Right ventricle myocardium superior (tissue), 1 donor: ENCODE data around the gene ATP6V1E1. TPM values are rescaled to one million over a fixed set of nuclear protein-coding genes. Genes with fewer than 3 reads are reported as not detected.
A peak's percentile ranks its signal among the peaks of the same experiment; 100 is the strongest.
"Not testable (repeated sequence)": the region's sequence is repeated elsewhere in the genome, so short reads cannot be mapped to it uniquely, and the experiment has no call there.

Experiments
- ATAC-seq: fragments of 200-7000 bp; cut with Tn5 transposase; one replicate; pipeline ENCODE4 v1.9.1; 2020; ENCODE audit warnings: mild to moderate bottlenecking; ENCODE audit not compliant: poor library complexity
- DNase-seq: peaks from one replicate; pipeline ENCODE4 v3.0.0-alpha.2; 2020
- intact Hi-C: fragments of 100-400 bp; cut with DNase I; formaldehyde crosslinking; loops from one replicate; pipeline ENCODE4 v1.11.2; 2022
- long read RNA-seq: library from polyadenylated mRNA; unstranded; transcript quantifications from one replicate; pipeline ENCODE4 v2.0.0, GENCODE V29; 2021
- total RNA-seq: library from RNA; stranded (reverse); fragmentation: NEBNext Ultra II Directional; extraction: Animal tissue kit (Norgen Biotek cat#: 25700); gene quantifications from one replicate; pipeline ENCODE4 v1.2.1, GENCODE V29; 2021
- donor health status: DM: no; HTN: yes; CAD: no; lungs with severe emphysema.

ATP6V1E1 gene
- 199 TPM for total RNA-seq
- long read RNA-seq, transcript ATP6V1E1-201 (9 exons, 1,402 nt): major isoform, 74 of 126 reads
- long read RNA-seq, partial matches to known transcripts: 49 of 126 reads
- long read RNA-seq, other reads (novel, unspliced or antisense): 2 of 126 reads

DNA sequence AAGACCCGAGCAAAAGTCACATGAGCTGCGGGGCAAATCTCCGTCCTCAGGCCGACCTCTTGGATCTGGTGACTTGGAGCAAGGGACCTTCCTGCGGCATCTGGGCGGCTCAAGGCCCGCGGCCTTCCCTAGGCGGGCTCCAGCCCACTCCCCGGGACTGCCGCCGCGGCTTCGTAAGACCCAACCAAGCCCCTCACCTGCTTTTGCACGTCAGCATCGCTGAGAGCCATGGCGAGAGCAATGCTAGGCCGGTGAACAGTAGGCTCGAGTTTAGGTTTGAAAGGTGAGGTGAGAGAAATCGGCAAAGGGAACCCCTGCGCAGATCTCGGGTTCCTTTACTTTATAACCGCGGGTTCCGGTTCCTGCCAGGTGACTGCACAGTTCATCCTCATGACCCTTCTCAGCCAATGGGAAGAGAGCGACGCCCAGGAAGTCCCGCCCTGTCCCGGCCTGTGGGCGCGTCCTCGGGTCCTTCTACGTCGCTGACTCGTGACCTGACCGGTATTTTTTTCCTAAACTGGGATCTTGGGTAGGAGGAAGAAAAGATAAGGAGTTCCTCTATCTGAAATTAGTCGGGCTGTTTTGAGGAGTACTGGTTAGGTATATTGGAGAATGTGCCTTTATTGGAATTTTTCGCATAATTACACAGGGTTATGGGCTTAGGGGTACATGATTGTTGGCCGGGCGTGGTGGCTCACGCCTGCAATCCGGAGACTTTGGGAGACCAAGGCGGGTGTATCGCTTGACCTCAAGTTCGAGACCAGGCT lies at the start of gene ATP6V1E1:
TSS of gene ATP6V1E1 (minus strand) at position 344 of the 767 bp plus-strand sequence. CDS start at position 230, 114 bp downstream.
- intact Hi-C loops: no loop called here
- DNase-seq (peak; percentile 98), ATAC-seq (peak; percentile 100)

DNA sequence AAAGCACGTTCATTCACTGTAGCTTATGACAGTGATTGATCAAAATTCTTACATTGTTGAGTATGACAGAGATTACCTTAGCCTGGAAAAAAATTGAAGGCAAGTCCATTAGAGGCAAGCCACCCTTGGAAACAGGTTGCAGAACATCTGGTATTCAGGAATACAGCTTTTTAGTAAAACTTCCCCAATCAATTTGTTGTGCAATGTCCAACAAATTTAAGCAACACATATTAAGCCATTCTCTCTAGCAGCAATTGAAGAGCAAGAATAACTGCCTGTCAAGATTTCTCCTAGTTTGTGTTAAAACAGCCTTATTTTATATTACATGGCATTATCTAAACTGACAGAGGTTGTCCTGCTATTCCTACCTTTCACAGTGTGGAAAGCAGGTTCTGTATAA lies 47.0 kb upstream of the ATP6V1E1 start:
- intact Hi-C loops: no loop called here
- ATAC-seq: no peak
- DNase-seq: no peak

DNA sequence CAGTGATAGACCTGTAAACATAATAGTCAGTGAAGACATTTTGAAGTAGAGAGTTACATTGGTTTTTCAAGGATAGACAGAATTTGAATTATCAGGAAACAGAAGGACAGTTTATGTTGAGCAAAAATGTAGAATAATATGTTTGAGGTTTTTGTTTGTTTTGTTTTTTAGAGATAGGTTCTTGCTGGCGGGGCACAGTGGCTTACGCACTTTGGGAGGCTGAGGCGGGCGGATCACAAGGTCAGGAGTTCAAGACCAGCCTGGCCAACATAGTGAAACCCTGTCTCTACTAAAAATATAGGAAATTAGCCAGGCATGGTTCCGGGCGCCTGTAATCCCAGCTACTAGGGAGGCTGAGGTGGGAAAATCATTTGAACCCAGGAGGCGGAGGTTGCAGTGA lies 45.6 kb upstream of the ATP6V1E1 start:
- ATAC-seq (no peak), DNase-seq (no peak)
- intact Hi-C loops: no loop called here

DNA sequence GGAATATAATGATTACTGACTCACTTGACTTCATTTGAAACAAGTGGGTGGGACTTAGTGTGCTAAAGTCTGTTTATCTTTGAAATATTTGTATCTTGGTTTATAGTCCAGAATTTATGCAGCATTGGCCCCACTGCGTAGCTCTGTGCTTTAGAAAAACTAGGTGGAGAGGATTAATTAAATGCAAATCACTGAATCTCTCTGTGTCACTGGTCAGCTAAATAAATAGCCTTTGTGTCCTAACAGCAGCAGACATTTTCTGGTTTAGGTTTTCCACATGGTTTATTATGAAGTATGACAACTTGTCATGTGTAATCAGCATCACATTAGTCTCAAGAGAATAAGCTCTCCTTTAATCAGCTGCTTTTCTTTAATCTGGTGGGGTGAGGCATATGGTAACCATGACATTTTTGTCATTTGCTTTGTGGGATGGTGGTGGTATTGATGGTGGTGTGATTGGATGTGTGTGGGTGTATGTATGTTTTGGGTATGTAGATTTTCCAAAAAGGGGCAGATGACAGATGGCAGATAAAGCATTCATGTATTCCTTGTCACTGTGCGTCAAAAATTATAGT lies 44.0 kb upstream of the ATP6V1E1 start:
- no peak for ATAC-seq
- DNase-seq: no peak
- intact Hi-C loops: no loop called here

DNA sequence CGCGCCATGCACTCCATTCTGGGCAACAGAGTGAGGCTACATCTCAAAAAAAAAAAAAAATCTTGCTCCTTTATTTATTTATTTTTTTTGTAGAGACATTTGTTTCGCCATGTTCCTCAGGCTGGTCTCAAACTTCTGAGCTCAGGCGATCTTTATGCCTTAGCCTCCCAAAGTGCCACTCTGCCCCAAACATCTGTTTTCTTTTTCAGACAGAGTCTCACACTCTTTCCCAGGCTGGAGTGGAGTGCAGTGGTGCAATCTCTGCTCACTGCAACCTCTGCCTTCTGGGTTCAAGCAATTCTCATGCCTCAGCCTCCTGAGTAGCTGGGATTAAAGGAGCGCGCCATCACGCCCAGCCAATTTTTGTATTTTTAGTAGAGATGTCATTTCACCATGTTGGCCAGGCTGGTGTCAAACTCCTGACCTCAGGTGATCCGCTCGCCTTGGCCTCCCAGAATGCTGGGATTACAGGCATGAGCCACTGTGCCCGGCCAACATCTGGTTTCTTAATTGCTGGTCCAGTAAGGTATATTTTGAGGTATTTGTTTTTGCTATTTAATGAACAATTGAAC lies 43.1 kb upstream of the ATP6V1E1 start:
- intact Hi-C loops, ATAC-seq, DNase-seq: not testable (repeated sequence)

DNA sequence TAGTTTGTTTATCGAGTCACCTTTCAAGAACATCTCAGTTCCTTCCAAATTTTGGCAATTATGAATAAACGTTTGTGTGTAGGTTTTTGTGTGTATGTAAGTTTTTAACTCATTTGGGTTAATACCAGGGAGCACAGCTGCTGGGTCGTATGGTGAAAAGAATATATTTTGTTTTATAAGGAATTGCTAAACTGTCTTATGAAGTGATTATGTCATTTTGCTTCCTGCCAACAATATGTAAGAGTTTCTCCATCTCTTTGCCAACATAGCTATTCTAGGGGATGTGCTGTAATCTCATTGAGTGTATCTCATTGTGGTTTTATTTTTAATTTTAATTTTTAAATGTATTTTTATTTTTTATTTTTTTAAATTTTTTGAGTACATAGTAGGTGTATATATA lies 37.3 kb upstream of the ATP6V1E1 start:
- no peak for DNase-seq
- no peak for ATAC-seq
- intact Hi-C loops: no loop called here

DNA sequence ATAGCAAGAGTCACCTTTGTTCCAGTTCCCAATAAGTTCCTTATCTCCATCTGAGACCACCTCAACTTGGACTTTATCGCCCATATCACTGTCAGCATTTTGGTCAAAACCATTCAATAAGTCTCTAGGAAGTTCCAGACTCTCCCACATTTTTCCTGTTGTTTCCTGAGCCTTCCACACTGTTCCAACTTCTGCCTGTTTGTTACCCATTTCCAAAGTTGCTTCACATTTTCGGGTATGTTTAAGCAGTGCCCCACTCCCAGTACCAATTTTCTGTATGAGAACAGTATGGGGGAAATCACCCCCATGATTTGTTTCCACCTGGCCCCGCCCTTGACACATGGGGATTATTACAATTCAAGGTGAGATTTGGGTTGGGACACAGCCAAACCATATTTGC lies 36.7 kb upstream of the ATP6V1E1 start:
- no peak for DNase-seq
- intact Hi-C loops: no loop called here
- ATAC-seq: no peak

DNA sequence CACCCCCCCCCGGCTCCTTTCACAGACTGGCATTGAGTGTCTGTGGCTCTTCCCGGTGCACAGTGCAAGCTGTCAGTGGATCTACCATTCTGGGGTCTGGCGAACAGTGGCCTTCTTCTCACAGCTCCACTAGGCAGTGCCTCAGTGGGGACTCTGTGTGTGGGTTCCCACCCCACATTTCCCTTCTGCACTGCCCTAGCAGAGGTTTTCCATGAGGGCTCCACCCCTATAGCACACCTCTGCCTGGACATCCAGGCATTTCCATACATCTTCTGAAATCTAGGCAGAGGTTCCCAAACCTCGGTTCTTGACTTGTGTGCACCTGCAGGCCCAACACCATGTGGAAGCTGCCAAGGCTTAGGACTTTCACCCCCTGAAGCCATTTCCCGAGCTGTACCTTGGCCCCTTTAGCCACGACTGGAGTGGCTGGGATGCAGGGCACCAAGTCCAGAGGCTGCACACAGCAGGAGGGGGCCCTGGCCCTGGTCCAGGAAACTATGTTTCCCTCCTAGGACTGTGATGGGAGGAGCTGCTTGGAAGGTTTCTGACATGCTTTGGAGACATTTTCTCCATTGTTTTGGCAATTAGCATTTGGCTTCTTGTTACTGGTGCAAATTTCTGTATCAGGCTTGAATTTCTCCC lies 36.0 kb upstream of the ATP6V1E1 start:
- ATAC-seq: no peak
- intact Hi-C loops: no loop called here
- no peak for DNase-seq

DNA sequence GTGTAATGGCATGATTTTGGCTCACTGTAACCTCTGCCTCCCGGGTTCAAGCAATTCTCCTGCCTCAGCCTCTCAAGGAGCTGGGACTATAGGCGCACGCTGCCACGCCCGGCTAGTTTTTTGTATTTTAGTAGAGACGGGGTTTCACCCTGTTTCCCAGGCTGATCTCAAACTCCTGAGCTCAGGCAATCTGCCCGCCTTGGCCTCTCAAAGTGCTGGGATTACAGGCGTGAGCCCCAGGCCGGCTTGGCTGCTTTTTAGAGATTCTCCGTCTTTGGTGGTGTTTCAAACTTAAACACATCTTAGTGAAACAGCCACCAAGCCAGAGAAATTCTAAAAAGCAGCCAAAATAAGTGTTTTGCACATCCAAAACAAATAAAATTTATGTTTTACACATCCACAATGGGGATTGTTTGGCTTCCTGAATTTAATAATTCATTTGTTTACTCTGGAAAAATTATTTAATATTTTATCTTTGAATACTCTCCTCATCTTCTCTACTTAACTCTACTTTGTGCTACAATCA lies 28.4 kb upstream of the ATP6V1E1 start:
- ATAC-seq: no peak
- intact Hi-C loops: no loop called here
- no peak for DNase-seq

DNA sequence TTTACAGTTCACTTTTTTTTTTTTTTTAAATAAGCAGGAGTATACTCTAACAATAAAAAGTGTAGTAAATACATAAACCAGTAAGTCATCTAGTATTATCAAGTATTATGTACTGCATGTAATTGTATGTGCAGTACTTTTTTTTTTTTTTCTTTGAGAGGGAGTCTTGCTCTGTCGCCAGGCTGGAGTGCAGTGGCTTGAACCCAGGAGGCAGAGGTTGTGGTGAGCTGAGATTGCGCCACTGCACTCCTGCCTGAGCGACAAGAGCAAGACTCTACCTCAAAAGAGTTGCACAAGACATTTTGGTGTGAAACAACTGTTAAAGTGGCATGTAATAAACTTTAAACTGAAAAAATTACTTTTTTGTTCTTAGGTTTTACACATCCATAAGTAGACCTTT lies 26.7 kb upstream of the ATP6V1E1 start:
- DNase-seq: no peak
- no peak for ATAC-seq
- intact Hi-C loops: no loop called here

DNA sequence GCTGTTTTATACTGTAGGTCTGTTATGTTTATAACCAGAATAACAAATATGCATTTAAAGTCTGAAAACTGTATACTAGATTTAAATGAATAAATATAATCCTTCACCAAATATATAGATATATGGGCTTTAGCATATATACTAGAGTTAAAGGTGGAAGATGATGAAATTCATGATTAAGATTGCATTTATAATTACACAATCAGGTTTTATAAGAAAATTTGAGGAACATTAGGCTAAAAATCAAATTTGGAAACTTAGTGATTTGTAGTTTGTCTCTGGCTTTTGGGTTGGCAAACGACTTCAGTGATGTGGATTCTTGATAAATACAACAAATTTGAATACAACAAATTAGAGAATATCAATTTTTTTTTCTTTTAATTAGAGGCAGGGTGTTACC lies 20.0 kb upstream of the ATP6V1E1 start:
- DNase-seq: no peak
- intact Hi-C loops: no loop called here
- no peak for ATAC-seq

DNA sequence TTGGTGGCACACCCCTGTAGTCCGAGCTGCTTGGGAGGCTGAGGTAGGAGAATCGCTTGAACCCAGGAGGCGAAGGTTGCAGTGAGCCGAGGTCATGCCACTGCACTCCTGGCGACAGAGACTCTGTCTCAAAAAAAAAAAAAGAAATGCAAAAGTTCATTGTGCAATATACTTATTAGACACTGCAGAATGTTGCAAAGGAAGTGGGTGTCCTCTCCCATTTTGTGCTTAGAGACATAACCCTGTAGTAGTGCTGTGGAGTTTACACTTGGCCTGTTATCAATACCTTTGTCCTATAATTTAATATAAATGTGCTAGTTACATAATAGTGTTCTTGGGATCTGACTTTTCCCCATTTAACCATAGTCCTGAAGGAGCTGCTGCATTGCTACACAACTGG lies 19.4 kb upstream of the ATP6V1E1 start:
- DNase-seq: no peak
- intact Hi-C loops: no loop called here
- no peak for ATAC-seq

DNA sequence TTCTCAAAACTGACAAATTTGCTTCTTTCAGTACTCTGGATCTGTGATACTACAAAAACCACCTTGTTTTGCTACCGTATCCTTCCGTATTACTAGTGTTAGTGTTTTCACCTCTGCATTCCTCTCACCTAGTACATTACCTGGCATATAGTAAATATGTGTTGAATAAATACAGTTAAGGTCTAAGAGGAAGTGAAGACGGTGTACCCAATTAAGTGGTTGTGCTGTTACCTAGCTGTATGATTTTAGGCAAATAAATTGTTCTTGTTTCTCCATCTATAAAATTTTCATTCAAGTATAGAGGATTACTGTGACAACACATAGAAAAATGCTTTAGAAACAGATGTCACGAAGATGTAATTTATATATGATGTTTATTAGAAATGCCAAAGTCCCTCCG lies 18.9 kb upstream of the ATP6V1E1 start:
- no peak for ATAC-seq
- intact Hi-C loops: no loop called here
- no peak for DNase-seq

DNA sequence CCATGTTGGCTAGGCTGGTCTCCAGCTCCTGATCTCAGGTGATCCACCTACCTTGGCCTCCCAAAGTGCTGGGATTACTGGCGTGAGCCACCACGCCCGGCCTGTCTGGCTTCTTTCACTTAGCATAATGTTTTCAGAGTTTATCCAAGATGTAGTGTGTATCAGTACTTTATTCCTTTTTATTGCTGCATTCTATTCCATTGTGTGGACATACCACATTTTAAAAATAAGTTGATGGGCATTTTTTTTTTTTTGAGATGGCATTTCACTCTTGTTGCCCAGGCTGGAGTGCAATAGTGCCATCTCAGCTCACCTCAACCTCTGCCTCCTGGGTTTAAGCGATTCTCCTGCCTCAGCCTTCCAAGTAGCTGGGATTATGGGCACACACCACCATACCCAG lies 13.8 kb upstream of the ATP6V1E1 start:
- DNase-seq, intact Hi-C loops, ATAC-seq: not testable (repeated sequence)

DNA sequence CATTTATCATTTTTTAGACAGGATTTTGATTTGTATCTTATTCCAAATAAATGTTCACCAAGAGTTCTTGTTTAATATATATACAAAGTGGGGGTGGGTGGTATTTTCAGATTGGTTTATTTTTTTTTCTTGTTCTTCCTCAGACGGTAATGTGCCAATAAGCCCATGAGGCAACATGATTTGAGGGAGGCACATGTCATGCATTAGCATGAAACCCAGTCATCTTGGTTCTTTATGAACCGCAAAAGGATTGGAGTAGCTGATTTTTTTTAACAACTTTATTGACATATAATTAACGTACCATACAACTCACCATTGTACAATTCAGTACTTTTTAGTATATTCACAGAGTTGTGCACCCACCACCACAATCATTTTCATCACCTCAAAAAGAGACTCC lies 12.7 kb upstream of the ATP6V1E1 start:
- intact Hi-C loops: no loop called here
- no peak for DNase-seq
- ATAC-seq: no peak

DNA sequence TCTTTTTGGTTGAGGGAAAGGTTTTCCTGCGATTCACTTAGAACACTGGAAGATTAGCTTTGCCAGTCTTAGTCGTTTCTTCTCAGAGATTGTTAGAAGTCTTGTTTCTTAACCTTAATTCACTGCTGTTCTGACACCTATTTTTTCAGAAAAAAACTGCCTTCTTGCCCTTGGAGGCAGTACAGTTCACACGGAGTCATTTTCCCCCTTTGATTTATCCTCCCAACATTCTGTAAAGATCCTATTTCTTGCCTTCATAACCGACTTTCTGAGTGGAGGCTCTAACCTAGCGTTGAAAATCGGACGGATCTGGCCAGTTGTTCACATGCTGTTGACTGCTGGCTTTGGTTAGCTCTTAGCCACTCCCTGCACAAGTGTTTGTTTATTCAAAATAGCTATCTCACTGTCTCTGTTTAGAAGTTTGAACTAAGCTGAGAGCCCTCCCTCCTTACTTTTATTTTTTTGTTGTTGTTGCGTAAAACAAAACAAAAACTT lies 10.7 kb upstream of the ATP6V1E1 start:
- intact Hi-C loops: no loop called here
- peak; percentile 68 for ATAC-seq
- DNase-seq: no peak

DNA sequence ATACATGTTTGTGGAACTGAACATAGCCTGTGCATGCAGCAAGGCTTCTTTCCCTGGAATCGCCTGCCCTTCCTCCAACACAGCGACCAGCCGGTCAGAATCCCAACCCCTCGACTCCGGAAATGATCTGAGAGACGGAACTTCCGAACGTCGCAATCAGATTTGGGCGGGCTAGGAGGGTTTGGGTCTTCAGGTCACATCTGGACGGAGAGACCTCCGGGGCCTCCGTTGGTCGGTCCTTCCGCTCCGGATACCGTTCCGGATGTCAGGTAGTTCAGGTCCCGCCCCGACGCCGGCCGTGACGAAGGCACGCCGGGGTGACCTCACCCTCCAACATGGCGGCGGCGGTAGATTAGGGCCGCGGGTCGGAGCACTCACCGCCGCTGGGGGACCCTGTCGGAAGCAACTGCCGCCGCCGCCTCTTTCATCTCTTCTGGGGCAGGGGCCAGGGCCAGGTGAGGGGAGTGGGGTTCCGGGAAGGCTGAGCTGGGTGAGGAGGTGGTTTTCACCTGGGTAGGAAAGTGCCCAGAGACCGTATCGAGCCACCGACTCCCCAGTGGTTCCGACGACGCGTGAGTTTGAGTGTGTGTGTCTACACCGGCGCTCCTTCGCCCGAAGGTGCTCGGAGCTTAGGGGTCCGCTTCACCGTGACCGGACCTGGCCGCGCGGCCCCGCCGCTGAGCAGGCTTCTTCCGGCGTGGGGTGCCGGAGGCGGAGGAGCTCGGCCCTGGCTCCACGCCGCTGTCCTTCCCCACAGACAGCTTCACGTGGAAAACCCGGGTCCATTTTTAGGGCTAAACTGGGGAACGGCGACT lies 10.1 kb upstream of the ATP6V1E1 start, which contains the start of gene BCL2L13:
TSS of gene BCL2L13 (plus strand) at position 326 of the 815 bp plus-strand sequence. CDS start 16,955 bp downstream, outside the sequence.
- peak; percentile 95 for DNase-seq
- peak; percentile 98 for ATAC-seq
- intact Hi-C loops: no loop called here

DNA sequence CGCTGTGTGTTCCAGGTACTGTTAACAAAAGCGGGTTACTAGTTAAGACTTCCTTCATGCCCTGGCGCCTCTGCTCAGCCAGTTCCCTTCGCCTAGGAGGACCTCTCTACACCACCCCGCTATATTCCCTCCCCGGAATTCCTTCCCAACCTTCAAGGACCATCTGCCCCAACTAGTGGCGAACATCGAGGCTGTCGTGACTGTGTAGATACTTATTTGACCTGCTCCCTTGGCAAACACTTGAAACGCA lies 9.6 kb upstream of the ATP6V1E1 start:
- peak; percentile 48 for ATAC-seq
- DNase-seq: no peak
- intact Hi-C loops: no loop called here
